HG02759 (cell line): ENCODE data around the gene COL5A1.

Experiments
- ATAC-seq: cut with Tn5 transposase; IDR thresholded peaks from one replicate; pipeline ENCODE4 v1.9.1; 2021; ENCODE audit warnings: mild to moderate bottlenecking, moderate library complexity; ENCODE audit not compliant: unreplicated experiment

COL5A1 gene

GRCh38 chr9:134723037-134723436 lies 81.4 kb downstream of the COL5A1 start:
- no peak for ATAC-seq

- no peak for ATAC-seq
Measured at GRCh38 chr9:134723491-134724190, 82.0 kb downstream of the COL5A1 start.

DNA sequence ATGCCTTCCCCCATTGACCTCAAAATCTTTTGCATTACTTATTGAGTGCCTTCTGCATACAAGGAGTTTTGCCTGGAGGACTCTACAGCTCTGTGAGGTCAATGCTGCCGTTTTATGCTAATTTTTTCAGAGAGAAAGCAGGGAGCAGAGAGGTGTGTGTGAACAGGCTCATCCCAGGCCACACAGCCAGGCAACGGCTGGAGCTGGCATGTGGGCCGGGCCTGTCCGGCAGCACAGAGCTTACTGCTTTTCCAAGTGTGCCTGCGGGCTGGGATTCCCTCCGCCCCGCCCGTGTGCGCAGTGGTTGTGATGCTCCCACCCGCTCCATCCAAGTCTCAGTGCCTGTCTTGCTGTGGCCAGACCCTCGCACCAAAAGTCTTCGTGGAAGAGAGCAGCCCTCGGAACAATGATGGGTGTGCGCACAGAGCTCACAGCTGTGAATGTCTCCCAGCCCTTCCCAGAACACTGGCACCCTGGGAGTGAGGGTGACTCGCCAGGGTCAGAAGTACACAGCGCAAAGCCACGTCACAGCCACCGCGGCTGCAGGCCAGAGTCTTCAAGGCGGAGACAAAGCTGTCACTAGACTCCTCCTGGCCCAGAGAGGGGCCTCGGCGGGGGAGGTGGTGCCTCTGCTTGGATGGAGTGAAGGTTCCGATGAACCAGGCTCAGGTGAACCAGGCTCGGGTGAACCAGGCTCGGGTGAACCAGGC lies 82.8 kb downstream of the COL5A1 start:
- ATAC-seq: no peak

DNA sequence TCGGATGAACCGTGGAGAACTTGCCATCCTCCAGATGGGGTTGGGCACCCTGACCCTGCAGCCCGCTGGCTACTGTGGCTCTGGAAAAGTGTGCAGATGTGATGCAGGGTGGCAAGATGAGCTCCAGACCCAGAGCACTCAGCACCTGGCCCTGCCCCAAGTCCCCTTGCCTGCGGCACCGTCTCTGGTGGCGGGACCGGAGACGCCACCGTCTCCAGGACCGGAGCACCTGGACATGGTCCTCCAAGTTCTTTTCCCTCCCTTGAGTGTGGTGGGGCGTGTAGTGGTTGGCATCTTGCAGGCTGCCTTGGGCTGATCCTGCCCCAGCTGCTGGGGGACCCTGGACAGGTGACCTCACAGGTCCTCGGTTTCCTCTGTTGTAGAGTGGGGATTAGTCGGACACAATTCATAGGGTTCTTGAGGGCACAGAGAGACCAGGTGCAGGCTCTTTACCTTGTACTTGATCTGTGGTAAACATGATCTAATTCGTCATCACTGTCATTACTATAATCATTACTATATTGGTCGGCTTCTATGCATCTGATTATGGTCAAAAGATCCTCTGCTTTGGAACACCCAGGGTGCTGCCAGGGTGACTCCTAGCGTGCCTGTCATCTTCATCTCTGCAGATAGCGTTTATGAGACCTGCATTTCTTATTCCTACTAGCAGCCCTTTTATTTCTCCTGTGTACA lies 83.5 kb downstream of the COL5A1 start:
- ATAC-seq: no peak

- no peak for ATAC-seq
Measured at GRCh38 chr9:134725605-134725940, 84.0 kb downstream of the COL5A1 start.

DNA sequence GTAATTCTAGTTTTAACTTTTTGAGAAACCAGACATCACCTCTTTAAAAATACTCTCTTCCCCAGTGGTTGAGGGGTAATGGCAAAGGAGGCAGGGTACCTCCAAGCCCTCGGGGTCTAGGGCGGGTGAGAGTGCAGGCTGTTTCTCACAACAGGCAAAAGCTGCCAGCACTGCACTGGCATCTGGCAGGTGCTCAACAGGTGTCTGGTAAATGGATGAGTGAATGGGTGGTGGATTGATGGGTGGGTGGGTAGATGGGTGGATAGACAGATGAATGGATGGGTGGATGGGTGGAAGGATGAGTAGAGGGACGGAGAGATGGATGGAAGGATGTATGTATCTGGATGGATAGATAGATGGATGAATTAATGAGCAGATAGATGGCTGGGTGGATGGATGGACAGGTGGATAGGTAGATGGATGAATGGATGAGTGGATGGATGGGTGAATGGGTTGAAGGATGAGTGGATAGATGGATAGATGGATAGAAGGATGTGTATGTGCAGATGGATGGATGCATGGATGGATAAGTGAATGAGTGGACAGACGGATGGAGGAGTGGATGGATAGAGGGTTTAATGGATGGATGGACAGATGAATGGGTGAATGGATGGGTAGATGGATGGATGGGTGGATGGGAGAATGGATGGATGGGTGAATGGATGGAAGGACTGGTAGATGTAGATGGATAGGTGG lies 84.6 kb downstream of the COL5A1 start:
- ATAC-seq: no peak

GRCh38 chr9:134726722-134727034 lies 85.1 kb downstream of the COL5A1 start:
- ATAC-seq: no peak

GRCh38 chr9:134728021-134728795 lies 86.6 kb downstream of the COL5A1 start:
- no peak for ATAC-seq

DNA sequence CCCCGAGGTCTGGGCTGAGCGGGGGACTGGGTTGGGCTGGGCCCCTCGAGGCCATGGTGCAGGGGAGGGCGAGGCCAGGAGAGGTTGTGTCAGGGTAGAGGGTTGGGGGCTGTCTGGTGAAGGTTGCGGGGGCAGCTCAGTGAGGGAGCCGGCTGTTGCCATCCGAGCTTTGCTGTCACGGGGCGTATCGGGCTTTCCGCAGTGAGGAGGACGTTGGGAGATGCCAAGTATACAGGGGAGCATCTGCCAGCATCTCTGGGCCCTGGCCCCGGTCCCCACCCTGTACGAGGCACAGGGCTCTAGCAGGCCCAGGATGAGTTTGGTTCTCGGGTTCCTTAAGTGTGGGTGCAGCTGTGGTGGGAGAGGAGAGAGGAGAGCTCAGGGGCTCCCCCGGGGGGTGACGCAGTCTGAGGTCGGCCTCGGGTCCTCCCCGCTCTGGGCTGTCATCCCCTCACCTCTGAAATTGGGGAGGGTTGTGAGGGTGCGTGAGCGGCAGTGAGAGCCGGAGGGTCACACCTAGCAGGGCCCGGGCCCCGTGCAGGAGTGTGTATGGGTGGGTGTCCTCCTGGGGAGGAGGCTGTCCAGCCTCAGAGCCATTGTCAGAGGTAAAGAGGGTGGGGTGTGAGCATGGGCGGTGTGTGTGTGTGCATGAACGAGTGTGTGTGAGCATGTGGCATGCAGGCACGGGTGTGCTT lies 87.3 kb downstream of the COL5A1 start:
- ATAC-seq: no peak

DNA sequence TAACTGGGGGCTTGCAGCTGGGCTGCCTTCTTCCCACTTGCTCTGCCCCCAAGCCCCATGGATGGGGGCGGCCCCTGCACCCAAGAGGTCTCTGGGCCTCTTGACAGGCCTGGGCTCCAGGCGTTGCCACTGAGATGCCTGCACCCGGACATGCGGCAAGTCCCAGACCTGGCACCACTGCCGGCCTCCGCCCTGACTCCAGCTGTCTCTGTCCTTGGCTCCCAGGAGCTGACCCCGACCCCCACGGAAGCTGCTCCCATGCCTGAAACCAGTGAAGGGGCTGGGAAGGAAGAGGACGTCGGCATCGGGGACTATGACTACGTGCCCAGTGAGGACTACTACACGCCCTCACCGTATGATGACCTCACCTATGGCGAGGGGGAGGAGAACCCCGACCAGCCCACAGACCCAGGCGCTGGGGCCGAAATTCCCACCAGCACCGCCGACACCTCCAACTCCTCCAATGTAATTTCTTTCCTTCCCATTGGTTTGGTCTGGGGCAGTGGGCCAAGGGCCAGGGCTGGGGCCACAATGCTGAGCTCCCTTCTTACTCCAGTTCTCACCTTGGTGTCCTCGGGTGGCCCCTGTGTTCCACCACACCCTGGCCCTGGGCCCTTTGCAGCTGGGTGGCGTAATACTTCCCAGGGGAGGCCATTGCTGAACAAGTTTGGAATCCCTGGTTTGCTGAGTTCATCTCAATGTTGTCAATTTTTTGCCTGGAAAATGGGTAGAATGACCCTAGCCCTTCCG lies 88.6 kb downstream of the COL5A1 start:
- ATAC-seq: no peak

DNA sequence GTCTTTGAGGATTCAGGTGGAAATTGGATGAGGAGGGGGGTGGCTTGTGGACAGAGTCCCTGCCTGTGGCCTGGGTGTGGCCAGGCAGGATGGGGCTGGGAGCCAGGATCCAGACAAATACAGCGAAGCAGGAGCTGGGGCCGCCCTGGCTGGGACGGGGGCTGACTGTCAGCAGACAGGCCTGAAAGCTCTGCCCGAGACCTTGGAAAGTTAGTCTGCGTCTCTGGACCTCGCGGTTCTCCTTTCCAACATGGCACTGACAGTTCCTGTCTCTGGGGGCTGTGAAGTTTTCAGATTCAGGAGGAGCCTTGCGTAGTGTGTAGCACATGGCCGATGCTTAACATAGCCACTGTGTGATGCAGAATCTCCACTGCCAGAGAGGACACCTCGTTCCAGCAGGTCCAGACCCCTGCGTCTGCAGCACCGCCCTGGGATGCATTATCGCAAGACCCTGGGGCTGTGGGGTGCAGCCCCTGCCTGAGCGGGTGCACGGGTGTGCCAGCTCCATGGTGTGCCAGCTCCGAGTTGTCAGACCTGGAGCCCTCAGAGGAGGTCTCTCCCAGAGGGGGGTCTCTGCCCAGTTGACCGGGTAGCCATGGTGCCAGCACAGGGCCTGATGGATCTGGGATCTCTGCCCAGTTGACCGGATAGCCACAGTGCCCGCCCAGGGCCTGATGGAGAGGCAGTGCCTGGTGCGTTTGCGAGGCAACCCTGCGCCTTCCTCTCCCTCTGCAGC lies 89.3 kb downstream of the COL5A1 start:
- no peak for ATAC-seq

- no peak for ATAC-seq
Measured at GRCh38 chr9:134731497-134732391, 90.1 kb downstream of the COL5A1 start.

DNA sequence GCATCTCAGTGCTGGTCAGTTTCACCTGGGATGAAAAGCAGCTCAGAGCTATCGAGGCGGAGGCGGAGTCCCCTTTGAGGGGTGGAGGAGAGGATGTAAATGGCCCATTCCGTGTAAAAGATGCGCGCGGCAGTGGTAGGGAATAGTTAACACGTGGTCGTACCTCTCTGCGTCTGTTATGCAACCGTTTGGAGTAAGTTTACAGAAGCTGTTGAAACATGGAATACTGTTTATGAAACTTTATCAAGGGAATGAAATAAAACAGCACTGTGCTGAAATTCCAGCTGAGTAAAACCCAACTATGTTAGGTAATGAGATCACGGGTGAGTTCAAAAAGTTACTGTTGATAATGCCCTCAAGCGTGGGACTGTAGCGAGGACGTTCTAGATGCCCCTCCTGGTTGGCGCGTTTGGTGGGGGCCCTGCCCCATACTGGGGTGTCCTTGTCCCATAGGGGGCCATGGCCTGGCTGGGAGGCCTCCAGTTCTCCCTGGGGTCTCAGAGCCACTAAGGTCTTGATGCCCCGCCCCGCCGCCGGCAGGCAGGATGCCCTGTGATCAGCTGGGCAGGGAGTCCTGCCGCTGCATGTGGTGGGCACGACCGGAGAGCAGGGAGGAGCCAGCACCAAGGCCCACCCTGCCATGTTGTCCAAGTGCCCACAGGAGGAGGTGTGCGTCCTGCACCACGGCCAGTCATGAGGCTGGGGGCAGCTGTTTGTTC lies 90.9 kb downstream of the COL5A1 start:
- no peak for ATAC-seq

DNA sequence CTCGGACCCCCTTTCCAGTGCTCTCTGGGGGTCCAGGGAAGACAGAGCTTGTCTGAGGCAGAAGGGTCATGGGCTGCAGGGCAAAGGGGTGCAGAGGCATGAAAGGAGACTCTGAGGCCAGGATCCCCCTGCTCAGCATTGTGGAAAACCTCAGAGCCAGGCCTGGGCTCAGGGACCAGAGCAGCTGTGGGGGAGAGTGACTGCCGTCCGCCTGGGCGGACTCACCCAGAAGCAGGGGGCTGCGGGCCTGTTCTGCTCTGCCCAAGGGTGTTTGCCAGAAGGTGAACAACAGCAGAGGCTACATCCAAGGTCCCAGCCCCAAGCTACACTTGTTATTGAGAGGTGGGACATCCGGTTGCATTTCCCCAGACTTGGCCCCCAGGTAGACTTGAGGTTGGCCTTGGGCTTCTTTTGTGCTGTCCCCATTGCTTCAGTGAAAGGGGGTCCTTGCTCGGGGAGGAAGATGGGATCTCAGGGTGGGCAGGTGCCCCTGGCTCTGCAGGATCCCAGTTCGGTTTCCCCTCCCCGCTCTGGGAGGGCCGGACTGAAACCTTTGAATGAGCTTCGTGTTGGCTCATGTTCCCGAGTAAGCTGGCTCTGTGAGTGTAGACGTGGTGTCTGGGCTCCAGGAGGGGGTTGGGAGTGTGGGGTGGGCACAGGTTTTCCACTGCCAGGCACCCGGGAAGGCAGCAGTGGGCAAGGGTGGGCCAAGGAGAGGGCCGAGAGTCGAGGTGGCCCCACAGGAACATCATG lies 92.1 kb downstream of the COL5A1 start:
- no peak for ATAC-seq

GRCh38 chr9:134734270-134734669 lies 92.7 kb downstream of the COL5A1 start:
- ATAC-seq: no peak

DNA sequence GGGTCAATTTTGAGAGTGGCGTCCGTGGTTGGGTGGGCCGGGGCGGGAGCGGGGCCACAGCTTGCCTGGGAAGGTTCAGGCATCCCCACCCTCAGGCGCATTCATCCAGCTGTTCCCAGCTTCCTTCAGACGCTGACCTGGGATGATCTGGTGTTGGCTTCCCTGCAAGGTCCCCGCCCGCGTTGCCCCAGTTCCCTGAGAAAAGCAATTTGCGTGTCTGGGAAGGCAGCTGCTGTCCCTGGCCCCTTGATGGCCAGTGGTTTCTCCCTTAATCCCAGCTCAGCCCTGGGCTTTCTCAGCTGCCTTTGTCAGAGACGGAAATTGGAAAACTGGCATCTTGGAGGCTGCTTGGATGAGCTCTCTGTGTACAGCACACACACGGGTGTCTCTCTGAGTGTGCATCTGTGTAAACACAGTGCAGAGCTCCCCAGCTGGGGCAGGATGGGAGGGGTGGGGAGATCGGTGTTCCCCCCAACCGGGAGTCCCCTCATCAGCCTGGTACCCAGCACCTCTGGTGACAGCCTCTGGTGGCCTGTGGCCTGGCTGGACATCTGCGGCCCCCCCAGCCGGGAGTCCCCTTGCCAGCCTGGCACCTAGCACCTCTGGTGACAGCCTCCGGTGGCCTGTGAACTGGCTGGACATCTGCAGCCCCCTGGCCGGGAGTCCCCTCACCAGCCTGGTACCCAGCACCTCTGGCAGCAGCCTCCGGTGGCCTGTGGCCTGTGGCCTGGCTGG lies 94.0 kb downstream of the COL5A1 start:
- ATAC-seq: no peak
